Stimulated activated naive CD8-positive, alpha-beta T cell treated with anti-CD3 and anti-CD28 coated beads, Interleukin-15, amount 100 ng/mL, for 72 hours (primary cell): ENCODE measurements around the gene EPHA8.

Experiments used
- ATAC-seq: fragments of 150-1000 bp; cut with Tn5 transposase; 2 replicates; pipeline ENCODE4 v1.10.0; 2021; ENCODE audit warnings: mild to moderate bottlenecking, moderate library complexity
- DNase-seq, 2 donors: peaks; one replicate each; pipeline ENCODE4 v3.0.0; 2021 to 2022
- H3K27ac Mint-ChIP-seq, 2 donors: one replicate each; pipeline ENCODE4 v1.8.0; 2022; ENCODE audit warnings: mild to moderate bottlenecking in 2 of 2, mixed read lengths in 2 of 2, moderate library complexity in 2 of 2
- H3K27me3 Mint-ChIP-seq: one replicate; pipeline ENCODE4 v1.8.0; 2022; ENCODE audit warnings: mixed read lengths
- H3K4me1 Mint-ChIP-seq: one replicate; pipeline ENCODE4 v1.8.0; 2022; ENCODE audit warnings: mild to moderate bottlenecking, mixed read lengths
- H3K4me3 Mint-ChIP-seq, 2 donors: one replicate each; pipeline ENCODE4 v1.8.0; 2022; ENCODE audit warnings: mild to moderate bottlenecking in 2 of 2, mixed read lengths in 2 of 2, moderate library complexity in 1 of 2
- H3K9me3 Mint-ChIP-seq, 2 donors: one replicate each; pipeline ENCODE4 v1.8.0; 2022; ENCODE audit warnings: mixed read lengths in 2 of 2

The EPHA8 gene

GRCh38 chr1:22607154-22607553 lies 43.9 kb downstream of the EPHA8 start:
- H3K27ac Mint-ChIP-seq, result no peak overlapping the region

GRCh38 chr1:22608361-22608760 lies 45.1 kb downstream of the EPHA8 start:
- Mint-ChIP-seq H3K27me3 (peaks cover 76% of the 10 kb centered on the region), H3K27ac (no peak overlapping the region), H3K4me3 (no peak overlapping the region), H3K9me3 (no peaks in the 10 kb centered on the region), H3K4me1 (no peaks in the 10 kb centered on the region)
- DNase-seq, result no peak
- ATAC-seq, result no peak

More at GRCh38 chr1:22607154-22607553, 43.9 kb downstream of the EPHA8 start:
- Mint-ChIP-seq H3K9me3 (no peaks in the 10 kb centered on the region), H3K4me3 (no peak overlapping the region), H3K4me1 (no peaks in the 10 kb centered on the region), H3K27me3 (peaks cover 72% of the 10 kb centered on the region)
- ATAC-seq, result no peak
- DNase-seq, result no peak

GRCh38 chr1:22609291-22609690 lies 46.0 kb downstream of the EPHA8 start:
- H3K4me1 Mint-ChIP-seq, result no peaks in the 10 kb centered on the region
- no peak overlapping the region for H3K27ac Mint-ChIP-seq
- no peak overlapping the region for H3K4me3 Mint-ChIP-seq
- peaks cover 76% of the 10 kb centered on the region for H3K27me3 Mint-ChIP-seq
- ATAC-seq (no peak), DNase-seq (no peak)
- no peaks in the 10 kb centered on the region for H3K9me3 Mint-ChIP-seq

- Mint-ChIP-seq H3K4me1 (no peaks in the 10 kb centered on the region), H3K4me3 (no peak overlapping the region), H3K27me3 (peaks cover 76% of the 10 kb centered on the region), H3K9me3 (no peaks in the 10 kb centered on the region), H3K27ac (no peak overlapping the region)
- DNase-seq, result peak in 1 of 2 donors; percentile 6
- no peak for ATAC-seq
Measured at GRCh38 chr1:22611530-22611947, 48.2 kb downstream of the EPHA8 start.

- no peak overlapping the region for H3K27ac Mint-ChIP-seq
- no peaks in the 10 kb centered on the region for H3K9me3 Mint-ChIP-seq
- no peaks in the 10 kb centered on the region for H3K4me1 Mint-ChIP-seq
Measured at GRCh38 chr1:22612671-22613571, 49.6 kb downstream of the EPHA8 start.

GRCh38 chr1:22613572-22613918 lies 50.3 kb downstream of the EPHA8 start:
- no peaks in the 10 kb centered on the region for H3K4me1 Mint-ChIP-seq
- H3K4me3 Mint-ChIP-seq, result no peak overlapping the region
- peaks cover 80% of the 10 kb centered on the region for H3K27me3 Mint-ChIP-seq
- no peaks in the 10 kb centered on the region for H3K9me3 Mint-ChIP-seq
- DNase-seq, result no peak
- no peak for ATAC-seq
- no peak overlapping the region for H3K27ac Mint-ChIP-seq

More at GRCh38 chr1:22612671-22613571, 49.6 kb downstream of the EPHA8 start:
- H3K27me3 Mint-ChIP-seq, result peaks cover 80% of the 10 kb centered on the region
- ATAC-seq (no peak), DNase-seq (no peak)
- H3K4me3 Mint-ChIP-seq, result no peak overlapping the region

- ATAC-seq, result no peak
- H3K4me3 Mint-ChIP-seq, result no peak overlapping the region
- peaks cover 80% of the 10 kb centered on the region for H3K27me3 Mint-ChIP-seq
- H3K27ac Mint-ChIP-seq, result no peak overlapping the region
- no peak for DNase-seq
- H3K9me3 Mint-ChIP-seq, result no peaks in the 10 kb centered on the region
- no peaks in the 10 kb centered on the region for H3K4me1 Mint-ChIP-seq
Measured at GRCh38 chr1:22613951-22614350, 50.7 kb downstream of the EPHA8 start.

- Mint-ChIP-seq H3K4me3 (no peak overlapping the region), H3K4me1 (no peaks in the 10 kb centered on the region), H3K27ac (peak overlapping the region in 1 of 2 donors; percentile 60), H3K9me3 (no peaks in the 10 kb centered on the region), H3K27me3 (peaks cover 73% of the 10 kb centered on the region)
- DNase-seq (no peak), ATAC-seq (no peak)
Measured at GRCh38 chr1:22615886-22616285, 52.6 kb downstream of the EPHA8 start.

GRCh38 chr1:22616571-22616970 lies 53.3 kb downstream of the EPHA8 start:
- Mint-ChIP-seq H3K9me3 (no peaks in the 10 kb centered on the region), H3K4me1 (no peaks in the 10 kb centered on the region), H3K4me3 (no peak overlapping the region), H3K27ac (no peak overlapping the region), H3K27me3 (peaks cover 76% of the 10 kb centered on the region)
- ATAC-seq (no peak), DNase-seq (no peak)

- H3K27ac Mint-ChIP-seq, result no peak overlapping the region
- no peaks in the 10 kb centered on the region for H3K4me1 Mint-ChIP-seq
- H3K9me3 Mint-ChIP-seq, result no peaks in the 10 kb centered on the region
- peaks cover 82% of the 10 kb centered on the region for H3K27me3 Mint-ChIP-seq
- DNase-seq (no peak), ATAC-seq (no peak)
- no peak overlapping the region for H3K4me3 Mint-ChIP-seq
Measured at GRCh38 chr1:22618056-22618455, 54.8 kb downstream of the EPHA8 start.

GRCh38 chr1:22619252-22619651 lies 56.0 kb downstream of the EPHA8 start:
- Mint-ChIP-seq H3K9me3 (no peaks in the 10 kb centered on the region), H3K4me1 (no peaks in the 10 kb centered on the region), H3K27ac (no peak overlapping the region), H3K27me3 (peaks cover 73% of the 10 kb centered on the region), H3K4me3 (no peak overlapping the region)
- DNase-seq (no peak), ATAC-seq (no peak)

- no peak overlapping the region for H3K4me3 Mint-ChIP-seq
Measured at GRCh38 chr1:22619798-22620197, 56.5 kb downstream of the EPHA8 start.

GRCh38 chr1:22621761-22622160 lies 58.5 kb downstream of the EPHA8 start:
- Mint-ChIP-seq H3K9me3 (no peaks in the 10 kb centered on the region), H3K4me1 (no peaks in the 10 kb centered on the region), H3K4me3 (no peak overlapping the region), H3K27me3 (peaks cover 75% of the 10 kb centered on the region), H3K27ac (no peak overlapping the region)
- ATAC-seq (no peak), DNase-seq (no peak)

More at GRCh38 chr1:22619798-22620197, 56.5 kb downstream of the EPHA8 start:
- ATAC-seq (no peak), DNase-seq (no peak)
- Mint-ChIP-seq H3K4me1 (no peaks in the 10 kb centered on the region), H3K27me3 (peaks cover 73% of the 10 kb centered on the region), H3K27ac (no peak overlapping the region), H3K9me3 (no peaks in the 10 kb centered on the region)

- no peak for DNase-seq
- Mint-ChIP-seq H3K9me3 (no peaks in the 10 kb centered on the region), H3K4me3 (no peak overlapping the region), H3K27ac (no peak overlapping the region), H3K4me1 (no peaks in the 10 kb centered on the region), H3K27me3 (peaks cover 77% of the 10 kb centered on the region)
- no peak for ATAC-seq
Measured at GRCh38 chr1:22625262-22625925, 62.1 kb downstream of the EPHA8 start.

- Mint-ChIP-seq H3K9me3 (no peaks in the 10 kb centered on the region), H3K4me1 (no peaks in the 10 kb centered on the region), H3K4me3 (no peak overlapping the region), H3K27me3 (peaks cover 86% of the 10 kb centered on the region), H3K27ac (no peak overlapping the region)
- DNase-seq (no peak), ATAC-seq (no peak)
Measured at GRCh38 chr1:22626237-22627157, 63.2 kb downstream of the EPHA8 start.
